Body of pancreas (tissue), 4 donors: Measurements from ENCODE around the gene TNFRSF4. TPM values are rescaled to one million over a fixed set of nuclear protein-coding genes. Genes with fewer than 3 reads are reported as not detected.

Experiments used
- ATAC-seq: fragments of 150-250 bp; one replicate; pipeline ENCODE4 v1.9.1; 2016
- DNase-seq, 4 donors: peaks; one replicate each; pipeline ENCODE4 v3.0.0-alpha.2; 2019
- H3K27ac ChIP-seq, 4 donors: fragments of 200-600 bp; sonication (generic); 1 replicate in 3 of 4; 2 replicates in 1 of 4; pipeline versions ENCODE4 v1.5.1 to v1.6.1; 2016 to 2019; ENCODE audit warnings: mild to moderate bottlenecking in 1 of 4, mixed read lengths in 1 of 4, moderate library complexity in 1 of 4
- H3K27me3 ChIP-seq, 2 donors: fragments of 200-600 bp; sonication (generic); one replicate each; pipeline ENCODE4 v1.6.0; 2016; ENCODE audit warnings: mild to moderate bottlenecking in 1 of 2
- H3K36me3 ChIP-seq, 2 donors: fragments of 200-600 bp; sonication (generic); replicated peaks in 1 of 2; 2 replicates each; pipeline ENCODE4 v1.5.1; 2016; ENCODE audit warnings: low read depth in 2 of 2; ENCODE audit not compliant: insufficient read depth in 1 of 2
- H3K4me1 ChIP-seq: fragments of 200-600 bp; sonication (generic); one replicate; pipeline ENCODE4 v1.6.0; 2016
- H3K4me3 ChIP-seq, 2 donors: fragments of 200-600 bp; sonication (generic); 1 replicate in 1 of 2; 2 replicates in 1 of 2; pipeline ENCODE4 v1.5.1; 2016 to 2019
- H3K9me3 ChIP-seq, 3 donors: fragments of 200-600 bp; sonication (generic); 1 replicate in 2 of 3; 2 replicates in 1 of 3; pipeline ENCODE4 v1.5.1; 2016
- CTCF ChIP-seq, 7 experiments: fragments of 450-650 bp in 4 of 7; fragments of 200-600 bp in 3 of 7; sonication (generic) in 3 of 7; IDR thresholded peaks; one replicate each; pipeline ENCODE4 v1.5.1; 2016 to 2019; ENCODE audit warnings: antibody characterized with exemption in 7 of 7
- POLR2A ChIP-seq, 3 donors: fragments of 450-650 bp; IDR thresholded peaks; one replicate each; pipeline ENCODE4 v1.6.1; 2016; ENCODE audit warnings: antibody characterized with exemption in 3 of 3, mild to moderate bottlenecking in 2 of 3
- WGBS, 2 donors: methylation state at CpG; one replicate each; pipeline ENCODE4 v1.1.5; 2017; 5-methylcytosine and 5-hydroxymethylcytosine counted together
- intact Hi-C: fragments of 100-400 bp; cut with DNase I; formaldehyde crosslinking; loops from one replicate; pipeline ENCODE4 v1.15.1; 2023
- total RNA-seq, 2 donors: library from RNA; depleted of rRNA; stranded (reverse); fragments of >200 nt; gene quantifications; one replicate each; pipeline ENCODE4 v1.1.0, GENCODE V29; 2016

The TNFRSF4 gene
- 1 to 10 TPM in 1 of 2 donors, under 1 TPM in 1; 0.99 to 2.6 TPM for total RNA-seq

GRCh38 chr1:1213345-1214265 is at the start of gene TNFRSF4:
TSS of gene TNFRSF4 (minus strand) at chr1:1214153. CDS start at chr1:1214127, 26 bp downstream.
- H3K4me1 ChIP-seq, result no peaks in the 10 kb centered on the region
- no peaks in the 10 kb centered on the region for H3K9me3 ChIP-seq
- H3K27me3 ChIP-seq, result no peaks in the 10 kb centered on the region
- intact Hi-C loops, result no loop called here
- H3K27ac ChIP-seq, result no peak within 1 kb of the TSS
- no peak for ATAC-seq
- no peak for DNase-seq
- peaks cover 0 to 2% of the 10 kb centered on the region in 2 donors for H3K36me3 ChIP-seq
- H3K4me3 ChIP-seq, result no peak within 1 kb of the TSS
- WGBS, 2 donors, result 55 to 66% methylated on average over 23 to 24 of the region's 56 CpGs
- no peak for TF ChIP-seq POLR2A (IDR thresholded peaks at IDR 0.05)

GRCh38 chr1:1262758-1263157 is 48.8 kb upstream of the TNFRSF4 start:
- no peaks in the 10 kb centered on the region for H3K9me3 ChIP-seq
- H3K27me3 ChIP-seq, result no peaks in the 10 kb centered on the region
- ATAC-seq (no peak), DNase-seq (no peak)
- 87 to 94% methylated on average over 4 to 8 of the region's 8 CpGs for WGBS, 2 donors
- no peak for TF ChIP-seq POLR2A (IDR thresholded peaks at IDR 0.05)
- no peak for TF ChIP-seq CTCF (IDR thresholded peaks at IDR 0.05)
- peaks cover 11 to 24% of the 10 kb centered on the region in 2 donors for H3K36me3 ChIP-seq
- H3K4me3 ChIP-seq, result no peak overlapping the region
- H3K27ac ChIP-seq, result no peak overlapping the region
- H3K4me1 ChIP-seq, result no peaks in the 10 kb centered on the region
- intact Hi-C loops, result no loop called here

GRCh38 chr1:1262071-1262470 is 48.1 kb upstream of the TNFRSF4 start:
- no peak for ATAC-seq
- H3K36me3 ChIP-seq, result peaks cover 11 to 24% of the 10 kb centered on the region in 2 donors

GRCh38 chr1:1260843-1261560 is 47.0 kb upstream of the TNFRSF4 start:
- H3K27me3 ChIP-seq, result no peaks in the 10 kb centered on the region
- H3K4me3 ChIP-seq, result no peak overlapping the region
- intact Hi-C loops, result no loop called here
- no peak for DNase-seq
- no peaks in the 10 kb centered on the region for H3K9me3 ChIP-seq
- H3K4me1 ChIP-seq, result no peaks in the 10 kb centered on the region
- no peak overlapping the region for H3K27ac ChIP-seq
- TF ChIP-seq POLR2A (IDR thresholded peaks at IDR 0.05) (no peak), CTCF (IDR thresholded peaks at IDR 0.05) (no peak)
- no peak for ATAC-seq
- H3K36me3 ChIP-seq, result peaks cover 11 to 24% of the 10 kb centered on the region in 2 donors
- 80 to 89% methylated on average over 16 of the region's 16 CpGs for WGBS, 2 donors

More at GRCh38 chr1:1262071-1262470, 48.1 kb upstream of the TNFRSF4 start:
- Histone ChIP-seq H3K27me3 (no peaks in the 10 kb centered on the region), H3K4me1 (no peaks in the 10 kb centered on the region), H3K27ac (no peak overlapping the region), H3K4me3 (no peak overlapping the region), H3K9me3 (no peaks in the 10 kb centered on the region)
- intact Hi-C loops, result no loop called here
- no peak for DNase-seq
- 87 to 93% methylated on average over 6 to 17 of the region's 17 CpGs for WGBS, 2 donors
- TF ChIP-seq CTCF (IDR thresholded peaks at IDR 0.05) (no peak), POLR2A (IDR thresholded peaks at IDR 0.05) (no peak)

GRCh38 chr1:1259951-1260600 is 46.1 kb upstream of the TNFRSF4 start:
- TF ChIP-seq POLR2A (IDR thresholded peaks at IDR 0.05), result no peak
- TF ChIP-seq CTCF (IDR thresholded peaks at IDR 0.05), result no peak
- 78 to 84% methylated on average over 24 to 26 of the region's 26 CpGs for WGBS, 2 donors
- ATAC-seq (no peak), DNase-seq (no peak)
- Histone ChIP-seq H3K9me3 (no peaks in the 10 kb centered on the region), H3K27me3 (no peaks in the 10 kb centered on the region), H3K4me1 (no peaks in the 10 kb centered on the region), H3K27ac (no peak overlapping the region), H3K4me3 (no peak overlapping the region), H3K36me3 (peaks cover 11 to 29% of the 10 kb centered on the region in 2 donors)
- intact Hi-C loops, result no loop called here
